HG03175 (cell line): Measurements from ENCODE around the gene ASTN2.

Experiments used
- ATAC-seq: cut with Tn5 transposase; IDR thresholded peaks from one replicate; pipeline ENCODE4 v1.9.1; 2021; ENCODE audit warnings: mild to moderate bottlenecking, moderate library complexity; ENCODE audit not compliant: unreplicated experiment

ASTN2 gene

DNA sequence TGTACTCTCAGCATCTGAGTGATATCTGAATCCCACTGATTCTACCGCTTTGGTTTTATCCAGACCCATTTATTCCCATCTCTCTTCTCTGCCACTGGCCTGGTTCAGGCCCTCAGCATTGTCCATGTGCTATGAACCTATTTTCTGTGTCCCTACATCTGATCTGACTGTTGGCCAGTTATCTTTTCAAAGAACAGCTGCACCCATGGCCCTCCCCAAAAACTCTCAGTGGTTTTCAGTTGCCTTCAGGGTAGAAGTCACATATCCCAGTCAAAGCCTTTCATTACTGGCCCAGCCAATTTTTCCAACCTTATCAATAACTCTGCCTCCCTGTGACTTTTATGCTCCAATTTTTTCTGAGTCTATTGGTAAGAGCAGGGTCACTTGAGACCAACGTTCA is 430.7 kb downstream of the ASTN2 start:
- ATAC-seq = no peak

GRCh38 chr9:116980582-116981120 is 434.2 kb downstream of the ASTN2 start:
- no peak for ATAC-seq

- no peak for ATAC-seq
Observed at GRCh38 chr9:116979456-116979855, 435.4 kb downstream of the ASTN2 start.

- ATAC-seq = no peak
Observed at GRCh38 chr9:116978155-116978554, 436.7 kb downstream of the ASTN2 start.

GRCh38 chr9:116975126-116975525 is 439.7 kb downstream of the ASTN2 start:
- no peak for ATAC-seq

DNA sequence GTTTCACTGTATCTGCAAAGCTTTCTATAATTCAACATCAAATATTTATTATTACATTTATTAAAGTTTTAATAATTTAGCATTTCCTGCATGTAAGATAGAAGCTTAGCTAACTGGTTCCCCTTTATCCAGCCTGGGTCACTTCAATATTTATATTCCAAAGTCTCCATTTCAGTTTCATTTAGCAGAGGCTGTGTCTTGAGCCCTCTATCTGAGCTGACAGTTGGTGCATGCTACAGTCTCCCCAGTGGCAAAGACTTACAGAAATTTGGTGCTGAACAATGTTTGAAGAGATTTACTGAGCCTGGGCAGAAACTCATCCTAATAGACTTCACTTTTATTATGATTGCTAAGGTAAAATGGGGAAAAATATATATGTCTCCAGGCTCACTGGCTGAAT is 448.7 kb downstream of the ASTN2 start:
- no peak for ATAC-seq

DNA sequence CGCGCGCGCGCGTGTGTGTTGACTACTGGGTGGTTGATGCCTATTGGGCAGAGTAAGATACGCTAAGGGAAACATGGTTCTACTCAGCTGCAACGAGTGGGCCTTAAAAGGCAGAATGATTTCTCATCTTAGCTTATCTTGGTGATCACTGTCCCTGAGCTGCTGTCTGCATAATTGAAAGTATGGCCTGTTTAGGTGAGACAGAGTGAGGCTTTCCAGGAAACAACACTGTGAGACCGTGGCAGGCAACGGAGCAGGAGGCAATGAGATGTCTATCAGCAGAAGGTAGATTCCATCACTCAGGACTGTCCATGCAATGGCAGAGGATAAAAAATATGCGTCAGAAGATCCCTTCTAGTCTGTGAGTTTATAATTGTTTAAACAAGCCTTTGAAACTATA is 450.6 kb downstream of the ASTN2 start:
- ATAC-seq = no peak

- ATAC-seq = peak; percentile 49
Observed at GRCh38 chr9:116959809-116960208, 455.0 kb downstream of the ASTN2 start.

DNA sequence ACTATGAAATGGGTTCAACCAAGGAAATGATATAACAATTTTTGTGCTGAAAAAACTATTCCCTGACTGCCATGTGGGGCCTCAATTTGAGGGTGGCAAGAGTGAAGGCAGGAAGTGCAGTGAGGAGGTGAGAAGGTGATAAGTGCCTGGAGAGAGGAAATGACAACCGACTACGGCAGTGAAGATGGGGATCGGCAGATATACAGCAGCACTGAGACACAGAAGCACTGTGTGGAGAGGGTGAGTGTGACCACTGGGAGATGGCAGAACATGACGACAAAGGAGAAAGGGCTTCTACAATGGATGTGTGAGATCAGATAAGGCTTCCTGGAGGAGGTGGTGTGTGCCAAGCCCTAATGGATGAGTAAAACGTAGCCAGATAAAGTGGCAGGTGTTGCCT is 456.0 kb downstream of the ASTN2 start:
- ATAC-seq = no peak

- ATAC-seq = no peak
Observed at GRCh38 chr9:116954731-116955130, 460.1 kb downstream of the ASTN2 start.

- ATAC-seq = no peak
Observed at GRCh38 chr9:116953271-116953670, 461.6 kb downstream of the ASTN2 start.

DNA sequence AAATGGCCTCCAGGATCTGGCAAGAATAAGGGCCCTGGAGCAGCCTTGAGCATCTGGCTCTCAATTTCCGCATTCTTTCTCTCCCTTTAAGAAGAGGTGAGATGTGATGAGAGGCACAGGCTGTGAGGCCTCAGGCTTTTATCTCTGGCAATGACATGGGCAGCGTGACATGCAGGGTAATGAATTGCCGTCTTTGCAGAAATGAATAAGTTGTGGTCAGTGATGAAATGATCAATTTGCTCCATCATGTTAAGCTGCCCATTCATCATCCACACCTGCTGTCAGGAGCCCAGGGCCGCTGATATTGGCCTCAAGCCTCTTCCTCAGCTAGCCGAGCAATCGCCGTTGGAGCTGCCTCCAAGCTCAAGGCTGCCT is 462.4 kb downstream of the ASTN2 start:
- no peak for ATAC-seq

DNA sequence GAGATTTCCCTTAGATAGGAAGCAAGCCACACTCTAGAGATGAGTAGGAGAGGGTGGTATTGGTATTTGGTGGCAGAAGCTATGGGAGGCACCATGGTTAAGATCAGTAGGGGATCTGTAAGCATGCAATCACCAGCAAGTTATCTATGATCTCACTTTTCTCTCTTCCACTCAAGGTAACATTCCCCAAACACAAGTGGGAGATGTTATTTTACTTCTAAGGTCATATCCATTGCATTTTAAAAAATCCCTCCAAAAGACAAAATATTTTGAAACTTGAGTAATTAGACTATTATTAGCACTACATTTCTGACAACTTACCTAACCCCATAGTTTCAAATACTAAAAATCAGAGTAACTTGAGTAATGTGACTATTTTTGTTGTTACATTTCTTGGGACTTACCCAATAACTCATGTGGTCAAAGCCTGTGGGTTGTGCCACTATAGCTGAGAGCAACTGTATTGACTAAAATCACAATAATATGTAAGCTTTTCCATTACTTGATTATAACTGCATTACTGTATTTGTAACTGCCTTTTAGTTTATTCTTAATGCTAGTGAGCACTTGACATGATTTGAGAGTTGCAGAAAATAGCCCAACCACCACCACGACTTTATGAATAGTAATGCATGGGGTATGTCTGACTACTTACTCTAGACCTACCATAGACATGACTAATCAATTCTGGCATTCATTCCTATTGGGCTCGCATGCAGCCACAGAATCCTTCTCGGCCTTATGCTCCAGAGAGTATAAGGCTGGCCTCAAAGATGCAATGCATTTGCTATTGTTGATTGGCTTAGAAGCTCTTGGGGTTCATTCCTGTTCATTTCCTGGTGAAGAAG is 463.0 kb downstream of the ASTN2 start:
- ATAC-seq = peak; percentile 66

GRCh38 chr9:116945817-116946216 is 469.0 kb downstream of the ASTN2 start:
- ATAC-seq = no peak

- no peak for ATAC-seq
Observed at GRCh38 chr9:116944714-116945534, 469.9 kb downstream of the ASTN2 start.

GRCh38 chr9:116943970-116944369 is 470.9 kb downstream of the ASTN2 start:
- no peak for ATAC-seq

- peak; percentile 54 for ATAC-seq
Observed at GRCh38 chr9:116942593-116943061, 472.2 kb downstream of the ASTN2 start.

DNA sequence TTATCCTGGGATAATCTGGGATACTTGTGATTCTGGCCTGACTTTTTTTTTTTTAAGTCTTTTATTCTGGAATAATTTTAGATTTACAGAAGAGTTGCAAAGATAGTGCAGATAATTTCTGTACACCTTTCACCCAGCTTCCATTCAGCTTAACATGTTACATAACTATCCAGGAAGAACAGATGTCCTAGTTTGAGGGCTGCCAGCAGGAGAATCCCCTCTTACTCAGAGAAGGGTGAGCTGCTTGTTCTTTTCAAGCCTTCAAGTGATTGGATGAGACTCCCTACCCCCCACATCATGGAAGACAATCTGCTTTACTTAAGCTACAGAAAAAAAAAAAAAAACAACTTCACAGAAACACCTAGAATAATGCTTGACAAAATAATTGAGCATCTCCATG is 473.6 kb downstream of the ASTN2 start:
- no peak for ATAC-seq

GRCh38 chr9:116940614-116941215 is 474.1 kb downstream of the ASTN2 start:
- ATAC-seq = no peak

DNA sequence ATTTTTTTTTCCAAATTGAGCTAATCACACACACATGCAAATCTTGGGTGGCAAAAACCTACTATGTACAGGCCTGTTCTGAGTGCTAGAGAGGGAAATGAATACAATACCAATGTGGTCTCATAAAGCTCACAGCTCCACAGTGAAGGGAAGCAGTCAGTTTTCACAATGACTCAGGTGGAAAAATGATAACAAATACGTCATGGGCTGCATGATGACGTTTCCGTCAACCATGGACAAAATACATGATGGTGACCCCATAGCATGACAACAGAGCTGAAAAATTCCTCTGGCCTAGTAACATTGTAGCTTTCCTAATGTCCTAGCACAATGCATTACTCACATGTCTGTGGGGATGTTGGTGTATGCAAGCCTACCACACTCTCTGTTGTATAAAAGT is 475.2 kb downstream of the ASTN2 start:
- ATAC-seq = peak; percentile 62

DNA sequence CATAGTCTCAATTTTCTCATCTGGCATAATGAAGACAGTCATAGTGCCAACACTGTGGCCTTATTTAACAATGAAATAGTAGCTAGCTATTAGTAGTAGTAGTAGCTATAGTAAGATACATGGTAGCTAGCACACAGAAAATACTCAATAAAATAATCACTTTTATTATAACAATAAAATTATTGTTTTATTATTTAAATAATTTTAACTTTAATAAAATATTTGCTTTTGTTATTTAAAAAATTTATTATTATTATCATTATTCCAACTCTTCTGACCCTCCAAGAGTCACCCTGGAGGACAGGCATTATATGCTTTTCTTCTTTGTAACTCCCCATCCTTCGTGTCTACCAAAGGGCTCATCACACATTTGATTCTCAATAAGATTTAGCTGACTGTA is 475.7 kb downstream of the ASTN2 start:
- ATAC-seq = no peak
